Right lobe of liver (tissue), 6 donors: ENCODE results near the gene TBX1. TPM values are rescaled to one million over a fixed set of nuclear protein-coding genes. Genes with fewer than 3 reads are reported as not detected.

ENCODE experiments used
- ATAC-seq, 4 donors: fragments of 200-7000 bp; cut with Tn5 transposase; one replicate each; pipeline ENCODE4 v1.9.1; 2020; ENCODE audit warnings: mild to moderate bottlenecking in 4 of 4, moderate library complexity in 4 of 4
- DNase-seq, 3 donors: peaks; one replicate each; pipeline ENCODE4 v3.0.0-alpha.2; 2020
- H3K27ac ChIP-seq, 3 donors: fragments of 200-600 bp; one replicate each; pipeline ENCODE4 v1.8.0; 2022
- H3K27me3 ChIP-seq, 2 donors: fragments of 200-600 bp; one replicate each; pipeline ENCODE4 v1.8.0; 2022
- H3K36me3 ChIP-seq, 4 donors: fragments of 200-600 bp; sonication (generic) in 1 of 4; one replicate each; pipeline versions ENCODE4 v1.5.1 to v1.8.0; 2017 to 2022; ENCODE audit warnings: control low read depth in 1 of 4
- H3K4me1 ChIP-seq, 4 donors: fragments of 200-600 bp; sonication (generic) in 1 of 4; one replicate each; pipeline versions ENCODE4 v1.5.1 to v1.8.0; 2017 to 2022; ENCODE audit warnings: control low read depth in 1 of 4
- H3K4me3 ChIP-seq, 3 donors: fragments of 200-600 bp; one replicate each; pipeline ENCODE4 v1.8.0; 2022
- H3K9me3 ChIP-seq, 4 donors: fragments of 200-600 bp; sonication (generic) in 1 of 4; one replicate each; pipeline versions ENCODE4 v1.5.1 to v1.8.0; 2017 to 2022; ENCODE audit warnings: control low read depth in 1 of 4
- POLR2A ChIP-seq: fragments of 450-650 bp; IDR thresholded peaks from one replicate; pipeline ENCODE4 v1.6.1; 2017; ENCODE audit warnings: antibody characterized with exemption, mild to moderate bottlenecking
- WGBS: methylation state at CpG from one replicate; pipeline ENCODE4 v1.1.6; 2018; ENCODE audit warnings: low coverage, low lambda C conversion rate; ENCODE audit not compliant: insufficient coverage; ENCODE audit errors: missing lambda C conversion rate; 5-methylcytosine and 5-hydroxymethylcytosine counted together
- intact Hi-C, 2 donors: fragments of 100-400 bp; cut with DNase I; formaldehyde crosslinking; loops; one replicate each; pipeline versions ENCODE4 v1.11.2 to v1.14.1; 2022
- total RNA-seq, 6 experiments: library from RNA; depleted of rRNA in 2 of 6; stranded (reverse); fragments of >200 nt in 2 of 6; fragmentation: NEBNext Ultra II Directional in 3 of 6; extraction: Animal tissue kit (Norgen Biotek cat#: 25700) in 3 of 6; gene quantifications; one replicate each; pipeline versions ENCODE4 v1.1.0 to v1.2.4, GENCODE V29; 2016 to 2023
- TF ChIP-seq, protein P1 (sequence below), 4 donors: fragments of 200-600 bp in 3 of 4; fragments of 450-650 bp in 1 of 4; IDR thresholded peaks; one replicate each; pipeline versions ENCODE4 v1.5.1 to v1.8.0; 2016 to 2022; ENCODE audit warnings: antibody characterized with exemption in 4 of 4, mild to moderate bottlenecking in 2 of 4
- donor health status: DM: no; HTN: yes; CAD: no.
- donor health status: DM: no; HTN: no; CAD: no.
- donor health status: DM: no; HTN: no; CAD: no.
- donor health status: DM: no; HTN: yes; CAD: no.
- donor health status: DM: no; HTN: yes; CAD: no.

TBX1 gene
- total RNA-seq, 6 experiments from 2014 or later, result 0.24 to 0.37 (median 0.30) TPM; not detected in 2

DNA sequence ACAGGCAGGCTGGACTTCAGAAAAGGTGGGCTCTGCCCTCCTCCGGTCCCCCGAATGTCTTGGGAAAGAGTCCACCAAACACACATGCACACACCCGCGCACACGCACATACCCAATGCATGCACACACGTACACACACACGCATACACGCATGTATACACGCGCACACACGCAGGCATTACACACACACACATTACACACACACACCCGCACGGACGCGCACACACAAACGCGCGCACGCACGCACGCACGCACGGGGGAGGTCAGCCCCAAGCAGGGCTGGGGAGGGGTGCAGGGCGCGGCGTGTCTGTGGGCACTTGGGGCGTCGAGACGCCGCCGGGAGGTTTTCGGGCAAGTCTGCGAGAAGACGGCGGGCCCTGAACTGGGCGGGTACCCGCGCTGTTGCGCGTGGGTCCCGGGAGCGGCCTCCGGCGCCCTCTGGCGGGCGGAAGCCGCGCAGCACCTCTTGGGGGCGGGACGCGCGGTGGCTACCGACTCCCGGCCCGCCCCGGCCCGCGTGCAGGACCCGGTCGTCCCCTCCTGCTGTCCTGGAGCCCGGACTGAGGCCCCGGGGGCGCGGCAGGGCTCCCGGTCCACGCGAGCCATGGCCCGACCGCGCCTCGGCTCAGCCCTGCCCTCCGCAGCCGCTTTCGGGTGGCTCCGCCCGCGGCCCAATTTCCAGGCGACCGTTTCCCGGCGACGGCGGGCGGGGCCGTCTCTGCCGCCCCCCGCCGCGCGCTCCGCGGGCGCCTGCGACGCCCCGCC is 42.7 kb upstream of the TBX1 start:
- H3K27ac ChIP-seq, result no peak overlapping the region
- H3K36me3 ChIP-seq, result no peaks in the 10 kb centered on the region
- peaks cover 0 to 15% (median 0%) of the 10 kb centered on the region in 4 donors for H3K4me1 ChIP-seq
- H3K27me3 ChIP-seq, result peaks cover 0 to 13% of the 10 kb centered on the region in 2 donors
- TF ChIP-seq POLR2A, result no peak
- TF ChIP-seq, protein P1, sequence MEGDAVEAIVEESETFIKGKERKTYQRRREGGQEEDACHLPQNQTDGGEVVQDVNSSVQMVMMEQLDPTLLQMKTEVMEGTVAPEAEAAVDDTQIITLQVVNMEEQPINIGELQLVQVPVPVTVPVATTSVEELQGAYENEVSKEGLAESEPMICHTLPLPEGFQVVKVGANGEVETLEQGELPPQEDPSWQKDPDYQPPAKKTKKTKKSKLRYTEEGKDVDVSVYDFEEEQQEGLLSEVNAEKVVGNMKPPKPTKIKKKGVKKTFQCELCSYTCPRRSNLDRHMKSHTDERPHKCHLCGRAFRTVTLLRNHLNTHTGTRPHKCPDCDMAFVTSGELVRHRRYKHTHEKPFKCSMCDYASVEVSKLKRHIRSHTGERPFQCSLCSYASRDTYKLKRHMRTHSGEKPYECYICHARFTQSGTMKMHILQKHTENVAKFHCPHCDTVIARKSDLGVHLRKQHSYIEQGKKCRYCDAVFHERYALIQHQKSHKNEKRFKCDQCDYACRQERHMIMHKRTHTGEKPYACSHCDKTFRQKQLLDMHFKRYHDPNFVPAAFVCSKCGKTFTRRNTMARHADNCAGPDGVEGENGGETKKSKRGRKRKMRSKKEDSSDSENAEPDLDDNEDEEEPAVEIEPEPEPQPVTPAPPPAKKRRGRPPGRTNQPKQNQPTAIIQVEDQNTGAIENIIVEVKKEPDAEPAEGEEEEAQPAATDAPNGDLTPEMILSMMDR (IDR thresholded peaks at IDR 0.05), result peak; percentile 90 to 99 (median 98)
- WGBS, result 43% methylated on average over 4 of the region's 96 CpGs
- no peaks in the 10 kb centered on the region for H3K9me3 ChIP-seq
- ATAC-seq (peak; percentile 83 to 95 (median 88)), DNase-seq (peak; percentile 77 to 81 (median 78))
- peak overlapping the region; percentile 40 to 61 (median 46) for H3K4me3 ChIP-seq
- intact Hi-C loops, result no loop called here

DNA sequence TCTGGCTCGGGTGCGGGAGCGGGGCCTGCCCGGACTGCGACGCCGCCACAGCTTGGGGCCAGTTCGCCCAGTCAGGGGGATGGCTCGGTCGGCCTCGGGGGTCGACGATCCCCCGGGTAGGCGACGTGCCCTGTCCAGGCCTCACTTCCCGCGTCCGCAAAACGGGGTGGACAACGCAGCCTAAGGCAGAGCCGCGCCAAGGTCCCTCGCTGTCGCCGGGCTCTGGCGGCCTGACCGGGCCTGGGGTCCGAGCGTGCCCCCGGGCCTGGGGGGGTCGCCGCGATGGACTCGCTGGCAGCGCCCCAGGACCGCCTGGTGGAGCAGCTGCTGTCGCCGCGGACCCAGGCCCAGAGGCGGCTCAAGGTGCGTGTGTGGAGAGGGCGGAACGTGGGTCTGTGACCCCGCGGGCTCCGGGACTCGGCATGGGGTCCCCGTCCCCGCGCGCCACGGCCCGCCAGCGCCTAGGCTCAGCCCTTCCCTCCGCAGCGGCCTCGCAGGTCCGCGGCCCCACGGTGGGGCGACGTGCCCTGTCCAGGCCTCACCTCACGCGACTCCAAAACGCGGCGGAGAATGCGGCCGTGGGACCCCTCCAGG is 42.0 kb upstream of the TBX1 start:
- WGBS, result 1% methylated on average over 12 of the region's 70 CpGs
- ATAC-seq, result no peak
- Histone ChIP-seq H3K36me3 (no peaks in the 10 kb centered on the region), H3K27ac (no peak overlapping the region), H3K27me3 (peaks cover 0 to 20% of the 10 kb centered on the region in 2 donors), H3K9me3 (no peaks in the 10 kb centered on the region), H3K4me1 (peaks cover 0 to 22% (median 0%) of the 10 kb centered on the region in 4 donors), H3K4me3 (peak overlapping the region; percentile 40 to 61 (median 46))
- intact Hi-C loops, result no loop called here
- DNase-seq, result no peak
- no peak for TF ChIP-seq POLR2A
- TF ChIP-seq, protein P1 (IDR thresholded peaks at IDR 0.05), result no peak

DNA sequence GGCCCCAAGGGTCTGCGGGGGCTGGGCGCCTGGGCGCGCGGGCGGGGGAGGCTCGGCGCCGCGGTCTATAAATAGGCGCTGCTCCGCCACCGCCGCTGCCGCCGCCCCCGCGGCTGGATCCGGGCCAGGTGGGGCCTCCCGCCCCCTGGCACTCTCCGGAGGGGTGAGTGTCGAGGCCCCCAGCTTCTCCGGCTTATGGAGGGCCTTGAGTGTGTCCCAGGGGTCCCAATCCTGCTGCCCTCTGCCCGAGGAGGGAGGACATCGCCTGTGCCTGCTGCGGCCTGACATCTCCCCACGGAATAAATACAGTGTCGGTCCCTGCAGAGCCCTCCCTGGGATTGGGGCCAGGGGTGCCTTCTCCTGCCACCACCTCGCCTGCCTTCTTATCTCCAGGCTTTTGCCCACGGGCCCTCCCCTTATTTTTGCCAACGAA is 41.5 kb upstream of the TBX1 start:
- ATAC-seq (no peak), DNase-seq (no peak)
- intact Hi-C loops, result no loop called here
- no peak for TF ChIP-seq POLR2A
- TF ChIP-seq, protein P1 (IDR thresholded peaks at IDR 0.05), result no peak
- peak overlapping the region in 1 of 3 donors; percentile 61 for H3K4me3 ChIP-seq
- 29% methylated on average over 1 of the region's 31 CpGs for WGBS
- peaks cover 0 to 22% of the 10 kb centered on the region in 2 donors for H3K27me3 ChIP-seq
- H3K4me1 ChIP-seq, result peaks cover 0 to 26% (median 0%) of the 10 kb centered on the region in 4 donors
- no peaks in the 10 kb centered on the region for H3K36me3 ChIP-seq
- no peak overlapping the region for H3K27ac ChIP-seq
- H3K9me3 ChIP-seq, result no peaks in the 10 kb centered on the region

DNA sequence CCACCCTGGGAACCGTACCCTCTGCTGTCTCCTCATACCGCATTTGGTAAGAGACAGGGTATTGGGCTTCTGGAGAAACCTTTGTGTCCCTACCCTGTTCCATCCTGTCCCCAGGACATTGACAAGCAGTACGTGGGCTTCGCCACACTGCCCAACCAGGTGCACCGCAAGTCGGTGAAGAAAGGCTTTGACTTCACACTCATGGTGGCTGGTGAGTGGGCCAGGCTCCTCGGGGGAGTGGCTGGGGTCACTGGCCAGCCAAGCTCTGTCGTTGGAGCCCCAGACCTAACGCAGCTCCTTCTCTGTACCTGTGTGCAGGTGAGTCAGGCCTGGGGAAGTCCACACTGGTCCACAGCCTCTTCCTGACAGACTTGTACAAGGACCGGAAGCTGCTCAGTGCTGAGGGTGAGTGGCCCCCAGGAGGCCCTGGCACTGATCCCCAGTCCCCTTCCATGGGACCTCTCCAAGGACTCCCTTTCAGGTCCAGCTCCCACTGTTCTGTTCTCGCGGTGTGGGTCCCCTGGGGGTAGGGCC is 41.0 kb upstream of the TBX1 start:
- peaks cover 0 to 22% of the 10 kb centered on the region in 2 donors for H3K27me3 ChIP-seq
- H3K4me1 ChIP-seq, result peaks cover 0 to 26% (median 0%) of the 10 kb centered on the region in 4 donors
- H3K36me3 ChIP-seq, result no peaks in the 10 kb centered on the region
- TF ChIP-seq, protein P1 (IDR thresholded peaks at IDR 0.05), result no peak
- TF ChIP-seq POLR2A, result no peak
- intact Hi-C loops, result no loop called here
- no peaks in the 10 kb centered on the region for H3K9me3 ChIP-seq
- no peak overlapping the region for H3K4me3 ChIP-seq
- 89% methylated on average over 5 of the region's 12 CpGs for WGBS
- DNase-seq (no peak), ATAC-seq (no peak)
- no peak overlapping the region for H3K27ac ChIP-seq
